ENCODE data around the gene MGST3. TPM values are rescaled to one million over a fixed set of nuclear protein-coding genes. Genes with fewer than 3 reads are reported as not detected.

MGST3 gene
- total RNA-seq, 4 donors from 2014 or later = 111 to 178 (median 135) TPM

DNA sequence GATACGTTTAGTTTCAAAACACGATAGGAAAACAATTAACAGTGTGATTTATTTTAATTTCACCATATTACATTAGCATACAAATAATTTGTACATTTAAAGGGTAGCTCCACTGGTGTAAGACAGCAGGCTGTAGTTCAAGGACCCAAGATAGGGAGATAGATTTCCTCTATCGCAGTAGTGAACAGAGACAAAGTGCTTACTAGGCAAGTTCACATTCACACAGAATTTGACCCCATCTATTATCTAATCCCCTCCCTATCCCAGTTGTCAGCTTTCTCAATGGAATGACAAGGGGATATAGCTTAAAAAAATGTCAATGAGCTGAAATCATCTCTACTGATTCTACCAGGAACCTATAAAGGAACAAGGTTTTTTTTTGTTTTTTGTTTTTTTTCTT lies 31.2 kb downstream of the MGST3 start:
- TF ChIP-seq EP300 (IDR thresholded peaks at IDR 0.05) (no peak), POLR2A (IDR thresholded peaks at IDR 0.05) (no peak), POLR2AphosphoS5 (IDR thresholded peaks at IDR 0.05) (no peak)
- TF ChIP-seq, protein P1, sequence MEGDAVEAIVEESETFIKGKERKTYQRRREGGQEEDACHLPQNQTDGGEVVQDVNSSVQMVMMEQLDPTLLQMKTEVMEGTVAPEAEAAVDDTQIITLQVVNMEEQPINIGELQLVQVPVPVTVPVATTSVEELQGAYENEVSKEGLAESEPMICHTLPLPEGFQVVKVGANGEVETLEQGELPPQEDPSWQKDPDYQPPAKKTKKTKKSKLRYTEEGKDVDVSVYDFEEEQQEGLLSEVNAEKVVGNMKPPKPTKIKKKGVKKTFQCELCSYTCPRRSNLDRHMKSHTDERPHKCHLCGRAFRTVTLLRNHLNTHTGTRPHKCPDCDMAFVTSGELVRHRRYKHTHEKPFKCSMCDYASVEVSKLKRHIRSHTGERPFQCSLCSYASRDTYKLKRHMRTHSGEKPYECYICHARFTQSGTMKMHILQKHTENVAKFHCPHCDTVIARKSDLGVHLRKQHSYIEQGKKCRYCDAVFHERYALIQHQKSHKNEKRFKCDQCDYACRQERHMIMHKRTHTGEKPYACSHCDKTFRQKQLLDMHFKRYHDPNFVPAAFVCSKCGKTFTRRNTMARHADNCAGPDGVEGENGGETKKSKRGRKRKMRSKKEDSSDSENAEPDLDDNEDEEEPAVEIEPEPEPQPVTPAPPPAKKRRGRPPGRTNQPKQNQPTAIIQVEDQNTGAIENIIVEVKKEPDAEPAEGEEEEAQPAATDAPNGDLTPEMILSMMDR (IDR thresholded peaks at IDR 0.05) = no peak

DNA sequence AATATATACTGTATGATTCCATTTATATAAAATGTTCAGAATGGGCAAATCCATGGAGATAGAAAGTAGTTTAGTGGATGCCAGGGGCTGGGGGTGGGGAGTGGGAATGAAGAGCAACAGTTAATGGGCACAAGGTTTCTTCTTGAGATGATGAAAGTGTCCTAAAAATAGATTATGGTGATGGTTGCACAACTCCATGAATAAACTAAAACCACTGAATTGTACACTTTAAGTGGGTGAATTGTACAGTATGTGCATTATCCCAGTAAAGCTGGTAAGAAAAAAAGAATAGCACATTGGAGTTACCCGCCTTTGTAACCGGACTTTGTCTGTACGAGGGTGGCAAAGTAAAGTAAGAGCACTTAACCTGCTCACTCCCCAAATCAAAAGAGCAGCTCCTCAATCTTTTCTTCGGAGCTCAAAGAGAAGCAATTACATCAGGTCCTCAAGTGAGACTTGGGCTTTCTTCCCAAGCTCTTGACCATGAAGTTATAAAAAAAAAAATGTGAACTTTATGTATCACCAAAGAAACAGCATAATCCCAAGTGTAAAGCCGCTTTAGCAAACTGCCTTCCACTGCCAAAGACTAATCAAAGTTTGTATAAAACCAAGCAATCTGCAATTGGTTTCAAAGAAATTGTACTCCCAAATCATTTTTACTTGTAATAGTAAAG lies 35.3 kb downstream of the MGST3 start:
- DNase-seq (ENCODE audit: low spot score in 2 of 2) = no peak

More for the DNA sequence above, 31.2 kb downstream of the MGST3 start:
- DNase-seq (ENCODE audit: low spot score in 2 of 2) = no peak
- Histone ChIP-seq H3K9me3 (no peaks in the 10 kb centered on the region), H3K36me3 (peaks cover 85% of the 10 kb centered on the region), H3K4me1 (no peaks in the 10 kb centered on the region), H3K27me3 (no peaks in the 10 kb centered on the region), H3K4me3 (no peak overlapping the region), H3K27ac (no peak overlapping the region)
- 82% methylated on average over 3 of the region's 3 CpGs for WGBS

DNA sequence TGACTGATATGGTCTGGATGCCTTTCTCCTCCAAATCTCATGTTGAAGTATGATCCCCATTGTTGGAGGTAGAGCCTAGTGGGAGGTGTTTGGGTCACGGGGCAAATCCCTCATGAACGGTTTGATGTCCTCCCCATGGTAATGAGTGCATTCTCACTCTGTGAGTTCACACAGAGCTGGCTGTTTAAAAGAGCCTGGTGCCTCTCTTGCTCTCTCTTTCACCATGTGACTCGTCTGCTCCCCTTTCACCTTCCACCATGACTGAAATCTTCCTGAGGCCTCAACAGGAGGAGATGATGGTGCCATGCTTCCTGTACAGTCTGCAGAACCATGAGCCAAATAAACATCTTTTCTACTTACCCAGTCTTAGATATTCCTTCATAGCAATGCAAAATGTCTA lies 37.1 kb downstream of the MGST3 start:
- WGBS = 92% methylated on average over 3 of the region's 3 CpGs
- Histone ChIP-seq H3K9me3 (no peaks in the 10 kb centered on the region), H3K36me3 (peaks cover 75% of the 10 kb centered on the region), H3K27me3 (no peaks in the 10 kb centered on the region), H3K4me3 (no peak overlapping the region), H3K4me1 (no peaks in the 10 kb centered on the region), H3K27ac (no peak overlapping the region)
- no peak for TF ChIP-seq POLR2AphosphoS5 (IDR thresholded peaks at IDR 0.05)
- no peak for DNase-seq (ENCODE audit: low spot score in 2 of 2)

More for the DNA sequence above, 35.3 kb downstream of the MGST3 start:
- Histone ChIP-seq H3K27me3 (no peaks in the 10 kb centered on the region), H3K4me1 (no peaks in the 10 kb centered on the region), H3K9me3 (no peaks in the 10 kb centered on the region), H3K36me3 (peaks cover 86% of the 10 kb centered on the region), H3K27ac (no peak overlapping the region), H3K4me3 (no peak overlapping the region)
- 92% methylated on average over 5 of the region's 5 CpGs for WGBS
- TF ChIP-seq, protein P1 (IDR thresholded peaks at IDR 0.05) = no peak
- TF ChIP-seq POLR2A (IDR thresholded peaks at IDR 0.05) (no peak), POLR2AphosphoS5 (IDR thresholded peaks at IDR 0.05) (no peak), EP300 (IDR thresholded peaks at IDR 0.05) (no peak)

DNA sequence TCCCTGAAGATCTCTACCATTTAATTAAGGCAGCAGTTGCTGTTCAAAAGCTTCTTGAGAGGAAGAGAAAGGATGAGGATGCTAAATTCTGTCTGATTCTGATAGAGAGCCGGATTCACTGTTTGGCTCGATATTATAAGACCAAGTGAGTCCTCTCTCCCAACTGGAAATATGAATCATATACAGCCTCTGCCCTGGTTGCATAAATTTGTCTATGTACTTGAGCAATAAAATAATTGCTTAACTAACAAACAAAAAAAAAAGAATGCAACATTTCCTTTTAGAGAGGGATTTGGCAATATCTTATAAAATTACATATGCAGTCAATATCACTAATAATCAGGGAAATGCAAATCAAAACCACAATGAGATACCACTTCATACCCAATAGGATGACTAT lies 40.5 kb downstream of the MGST3 start:
- Histone ChIP-seq H3K9me3 (no peaks in the 10 kb centered on the region), H3K27me3 (no peaks in the 10 kb centered on the region), H3K36me3 (peaks cover 56% of the 10 kb centered on the region), H3K4me1 (no peaks in the 10 kb centered on the region), H3K4me3 (no peak overlapping the region), H3K27ac (no peak overlapping the region)
- 76% methylated on average over 2 of the region's 2 CpGs for WGBS
- TF ChIP-seq POLR2AphosphoS5 (IDR thresholded peaks at IDR 0.05) = no peak
- TF ChIP-seq, protein P1 (IDR thresholded peaks at IDR 0.05) = no peak
- no peak for TF ChIP-seq EP300 (IDR thresholded peaks at IDR 0.05)
- TF ChIP-seq POLR2A (IDR thresholded peaks at IDR 0.05) = no peak
- no peak for DNase-seq (ENCODE audit: low spot score in 2 of 2)

DNA sequence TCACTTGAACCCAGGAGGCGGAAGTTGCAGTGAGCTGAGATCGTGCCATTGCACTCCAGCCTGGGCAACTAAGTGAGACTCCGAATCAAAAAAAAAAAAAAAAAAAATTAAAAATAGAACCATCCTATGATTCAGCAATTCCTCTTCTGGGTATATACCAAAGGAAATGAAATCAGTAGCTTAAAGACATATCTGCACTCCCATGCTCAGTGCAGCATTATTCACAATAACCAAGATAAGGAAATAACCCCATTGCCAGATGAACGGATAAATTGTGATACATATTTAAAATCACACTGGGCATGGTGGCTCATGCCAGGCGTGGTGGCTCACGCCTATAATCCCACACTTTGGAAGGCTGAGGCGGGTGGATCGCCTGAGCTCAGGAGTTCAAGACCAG lies 43.6 kb downstream of the MGST3 start:
- no peak overlapping the region for H3K27ac ChIP-seq
- H3K4me1 ChIP-seq = no peaks in the 10 kb centered on the region
- peaks cover 59% of the 10 kb centered on the region for H3K36me3 ChIP-seq
- no peak for TF ChIP-seq POLR2A (IDR thresholded peaks at IDR 0.05)
- TF ChIP-seq, protein P1 (IDR thresholded peaks at IDR 0.05) = no peak
- TF ChIP-seq POLR2AphosphoS5 (IDR thresholded peaks at IDR 0.05) = no peak
- TF ChIP-seq EP300 (IDR thresholded peaks at IDR 0.05) = no peak
- no peaks in the 10 kb centered on the region for H3K27me3 ChIP-seq
- WGBS = 80% methylated on average over 8 of the region's 8 CpGs
- no peak overlapping the region for H3K4me3 ChIP-seq
- DNase-seq (ENCODE audit: low spot score in 2 of 2) = no peak
- no peaks in the 10 kb centered on the region for H3K9me3 ChIP-seq

All from suprapubic skin (tissue), 4 donors.